HepG2 (cell line): ENCODE measurements around the gene MYH9.

Experiments used
- ATF7 ChIP-seq, 2 experiments: fragments of 450-650 bp in 1 of 2; sonication (generic) in 1 of 2; formaldehyde crosslinking in 1 of 2; IDR thresholded peaks; 2 replicates each; pipeline versions ENCODE4 v1.4.0 to v1.6.1; 2016 to 2020; ENCODE audit warnings: antibody characterized with exemption in 1 of 2, mild to moderate bottlenecking in 1 of 2, missing genetic modification reagents in 1 of 2
- CBFB ChIP-seq: sonication (generic); formaldehyde crosslinking; IDR thresholded peaks from 2 replicates; pipeline ENCODE4 v1.4.0; 2020; ENCODE audit warnings: missing genetic modification reagents
- CTCF ChIP-seq: sonication (generic); formaldehyde crosslinking; IDR thresholded peaks from 2 replicates; pipeline ENCODE4 v1.5.0; 2020; ENCODE audit warnings: mild to moderate bottlenecking, missing genetic modification reagents, moderate library complexity
- FOXA1 ChIP-seq, 2 experiments: fragments of 450-650 bp in 1 of 2; sonication (generic) in 1 of 2; formaldehyde crosslinking in 1 of 2; IDR thresholded peaks; 2 replicates each; pipeline versions ENCODE4 v1.4.0 to v1.6.1; 2016 to 2020; ENCODE audit warnings: missing genetic modification reagents in 1 of 2
- KDM5A ChIP-seq: fragments of 200-600 bp; sonication (generic); IDR thresholded peaks from 2 replicates; pipeline ENCODE4 v1.7.0; 2018; ENCODE audit warnings: antibody characterized with exemption, mild to moderate bottlenecking, low read length, borderline replicate concordance
- NKX3-1 ChIP-seq: sonication (generic); formaldehyde crosslinking; IDR thresholded peaks from 2 replicates; pipeline ENCODE4 v1.5.0; 2020; ENCODE audit warnings: missing genetic modification reagents
- YEATS4 ChIP-seq: sonication (generic); formaldehyde crosslinking; IDR thresholded peaks from 2 replicates; pipeline ENCODE4 v1.4.0; 2020; ENCODE audit warnings: missing genetic modification reagents, borderline replicate concordance
- ZNF749 ChIP-seq: sonication (generic); formaldehyde crosslinking; IDR thresholded peaks from 2 replicates; pipeline ENCODE4 v1.8.0; 2022; ENCODE audit warnings: mild to moderate bottlenecking, missing genetic modification reagents, moderate library complexity, borderline replicate concordance

- TF ChIP-seq FOXA1 (IDR thresholded peaks at IDR 0.05) (no peak), FOXA1 (CRISPR knock-in tag; IDR thresholded peaks at IDR 0.05) (no peak), CTCF (no peak), NKX3-1 (CRISPR knock-in tag) (no peak), ZNF749 (no peak), KDM5A (no peak), ATF7 (IDR thresholded peaks at IDR 0.05) (no peak), ATF7 (CRISPR knock-in tag; IDR thresholded peaks at IDR 0.05) (no peak), YEATS4 (no peak), CBFB (no peak)
Measured at GRCh38 chr22:36381513-36382128, 6.1 kb downstream of the MYH9 start.
